Measurements from ENCODE around the gene PVALB.

The PVALB gene

GRCh38 chr22:36856121-36856791, 39.4 kb upstream of the PVALB start:
- Histone ChIP-seq H2AFZ (ENCODE audit: low read depth, low read length) (no peak overlapping the region), H3K36me3 (ENCODE audit: insufficient read depth, low read length) (no peaks in the 10 kb centered on the region), H3K9me3 (ENCODE audit: low read length) (peaks cover 2% of the 10 kb centered on the region), H3K27me3 (ENCODE audit: insufficient read depth, low read length) (peaks cover 13% of the 10 kb centered on the region), H3K4me3 (ENCODE audit: low read length) (no peak overlapping the region), H3K4me1 (ENCODE audit: insufficient read depth, low read length) (no peaks in the 10 kb centered on the region)

- Histone ChIP-seq H3K36me3 (ENCODE audit: insufficient read depth, low read length) (no peaks in the 10 kb centered on the region), H3K27me3 (ENCODE audit: insufficient read depth, low read length) (peaks cover 13% of the 10 kb centered on the region), H3K4me3 (ENCODE audit: low read length) (no peak overlapping the region), H3K4me1 (ENCODE audit: insufficient read depth, low read length) (no peaks in the 10 kb centered on the region), H3K9me3 (ENCODE audit: low read length) (peaks cover 2% of the 10 kb centered on the region), H2AFZ (ENCODE audit: low read depth, low read length) (no peak overlapping the region)
Observed at GRCh38 chr22:36855478-36855877, 38.6 kb upstream of the PVALB start.

GRCh38 chr22:36853407-36854099, 36.7 kb upstream of the PVALB start:
- no peak overlapping the region for H3K4me3 ChIP-seq (ENCODE audit: low read length)
- H2AFZ ChIP-seq (ENCODE audit: low read depth, low read length), result peak overlapping the region; percentile 20
- H3K27me3 ChIP-seq (ENCODE audit: insufficient read depth, low read length), result peaks cover 10% of the 10 kb centered on the region
- peaks cover 2% of the 10 kb centered on the region for H3K9me3 ChIP-seq (ENCODE audit: low read length)
- H3K4me1 ChIP-seq (ENCODE audit: insufficient read depth, low read length), result no peaks in the 10 kb centered on the region
- H3K36me3 ChIP-seq (ENCODE audit: insufficient read depth, low read length), result no peaks in the 10 kb centered on the region

GRCh38 chr22:36852056-36852973, 35.5 kb upstream of the PVALB start:
- Histone ChIP-seq H2AFZ (ENCODE audit: low read depth, low read length) (no peak overlapping the region), H3K9me3 (ENCODE audit: low read length) (peaks cover 2% of the 10 kb centered on the region), H3K27me3 (ENCODE audit: insufficient read depth, low read length) (peaks cover 4% of the 10 kb centered on the region), H3K4me3 (ENCODE audit: low read length) (no peak overlapping the region), H3K36me3 (ENCODE audit: insufficient read depth, low read length) (no peaks in the 10 kb centered on the region), H3K4me1 (ENCODE audit: insufficient read depth, low read length) (no peaks in the 10 kb centered on the region)

- H3K4me3 ChIP-seq (ENCODE audit: low read length), result no peak overlapping the region
- peaks cover 9% of the 10 kb centered on the region for H3K27me3 ChIP-seq (ENCODE audit: insufficient read depth, low read length)
- no peak overlapping the region for H2AFZ ChIP-seq (ENCODE audit: low read depth, low read length)
- H3K4me1 ChIP-seq (ENCODE audit: insufficient read depth, low read length), result no peaks in the 10 kb centered on the region
- H3K9me3 ChIP-seq (ENCODE audit: low read length), result peaks cover 2% of the 10 kb centered on the region
- H3K36me3 ChIP-seq (ENCODE audit: insufficient read depth, low read length), result no peaks in the 10 kb centered on the region
Observed at GRCh38 chr22:36850682-36851081, 33.8 kb upstream of the PVALB start.

- peaks cover 2% of the 10 kb centered on the region for H3K9me3 ChIP-seq (ENCODE audit: low read length)
- no peaks in the 10 kb centered on the region for H3K4me1 ChIP-seq (ENCODE audit: insufficient read depth, low read length)
Observed at GRCh38 chr22:36850056-36850455, 33.2 kb upstream of the PVALB start.

GRCh38 chr22:36846949-36847348, 30.1 kb upstream of the PVALB start:
- Histone ChIP-seq H3K27me3 (ENCODE audit: insufficient read depth, low read length) (peaks cover 9% of the 10 kb centered on the region), H3K4me1 (ENCODE audit: insufficient read depth, low read length) (no peaks in the 10 kb centered on the region), H3K36me3 (ENCODE audit: insufficient read depth, low read length) (no peaks in the 10 kb centered on the region), H3K4me3 (ENCODE audit: low read length) (no peak overlapping the region), H3K9me3 (ENCODE audit: low read length) (no peaks in the 10 kb centered on the region), H2AFZ (ENCODE audit: low read depth, low read length) (no peak overlapping the region)

More at GRCh38 chr22:36850056-36850455, 33.2 kb upstream of the PVALB start:
- H3K36me3 ChIP-seq (ENCODE audit: insufficient read depth, low read length), result no peaks in the 10 kb centered on the region
- no peak overlapping the region for H2AFZ ChIP-seq (ENCODE audit: low read depth, low read length)
- no peak overlapping the region for H3K4me3 ChIP-seq (ENCODE audit: low read length)
- H3K27me3 ChIP-seq (ENCODE audit: insufficient read depth, low read length), result peaks cover 9% of the 10 kb centered on the region

GRCh38 chr22:36846271-36846670, 29.4 kb upstream of the PVALB start:
- Histone ChIP-seq H3K27me3 (ENCODE audit: insufficient read depth, low read length) (peaks cover 9% of the 10 kb centered on the region), H3K4me1 (ENCODE audit: insufficient read depth, low read length) (no peaks in the 10 kb centered on the region), H3K9me3 (ENCODE audit: low read length) (no peaks in the 10 kb centered on the region), H3K4me3 (ENCODE audit: low read length) (no peak overlapping the region), H2AFZ (ENCODE audit: low read depth, low read length) (no peak overlapping the region), H3K36me3 (ENCODE audit: insufficient read depth, low read length) (no peaks in the 10 kb centered on the region)

GRCh38 chr22:36840106-36840505, 23.3 kb upstream of the PVALB start:
- H3K27me3 ChIP-seq (ENCODE audit: insufficient read depth, low read length), result no peaks in the 10 kb centered on the region
- no peak overlapping the region for H3K4me3 ChIP-seq (ENCODE audit: low read length)
- no peaks in the 10 kb centered on the region for H3K36me3 ChIP-seq (ENCODE audit: insufficient read depth, low read length)
- H3K9me3 ChIP-seq (ENCODE audit: low read length), result peaks cover 4% of the 10 kb centered on the region
- no peak overlapping the region for H2AFZ ChIP-seq (ENCODE audit: low read depth, low read length)
- H3K4me1 ChIP-seq (ENCODE audit: insufficient read depth, low read length), result peaks cover 8% of the 10 kb centered on the region

- Histone ChIP-seq H3K9me3 (ENCODE audit: low read length) (peaks cover 4% of the 10 kb centered on the region), H2AFZ (ENCODE audit: low read depth, low read length) (no peak overlapping the region), H3K36me3 (ENCODE audit: insufficient read depth, low read length) (no peaks in the 10 kb centered on the region), H3K4me3 (ENCODE audit: low read length) (no peak overlapping the region), H3K4me1 (ENCODE audit: insufficient read depth, low read length) (peaks cover 8% of the 10 kb centered on the region), H3K27me3 (ENCODE audit: insufficient read depth, low read length) (no peaks in the 10 kb centered on the region)
Observed at GRCh38 chr22:36839356-36840073, 22.7 kb upstream of the PVALB start.

GRCh38 chr22:36838119-36839030, 21.5 kb upstream of the PVALB start:
- Histone ChIP-seq H3K4me3 (ENCODE audit: low read length) (no peak overlapping the region), H3K4me1 (ENCODE audit: insufficient read depth, low read length) (peaks cover 8% of the 10 kb centered on the region), H2AFZ (ENCODE audit: low read depth, low read length) (no peak overlapping the region), H3K9me3 (ENCODE audit: low read length) (peaks cover 4% of the 10 kb centered on the region), H3K27me3 (ENCODE audit: insufficient read depth, low read length) (no peaks in the 10 kb centered on the region), H3K36me3 (ENCODE audit: insufficient read depth, low read length) (no peaks in the 10 kb centered on the region)

GRCh38 chr22:36835903-36836302, 19.1 kb upstream of the PVALB start:
- Histone ChIP-seq H3K4me3 (ENCODE audit: low read length) (no peak overlapping the region), H3K36me3 (ENCODE audit: insufficient read depth, low read length) (no peaks in the 10 kb centered on the region), H3K9me3 (ENCODE audit: low read length) (peaks cover 4% of the 10 kb centered on the region), H3K4me1 (ENCODE audit: insufficient read depth, low read length) (peaks cover 8% of the 10 kb centered on the region), H2AFZ (ENCODE audit: low read depth, low read length) (no peak overlapping the region), H3K27me3 (ENCODE audit: insufficient read depth, low read length) (no peaks in the 10 kb centered on the region)
